ENCODE measurements around the gene ADSS2.

DNA sequence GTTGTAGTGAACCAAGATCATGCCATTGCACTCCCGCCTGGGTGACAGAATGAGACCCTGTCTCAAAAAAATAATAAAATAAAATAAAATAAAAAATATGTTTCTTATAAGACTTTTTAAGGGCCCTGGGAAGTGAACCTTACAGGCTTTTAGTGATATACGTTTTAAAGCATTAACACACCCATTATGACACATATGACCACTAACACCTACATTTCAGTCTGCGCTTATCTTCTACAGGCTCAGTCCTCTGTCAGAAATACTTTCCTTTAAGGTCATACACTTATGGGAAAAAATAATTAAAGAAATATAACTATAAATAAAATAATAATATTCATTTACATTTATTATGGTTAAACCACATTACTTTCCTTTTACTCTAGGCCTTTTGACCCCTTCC, 21.9 kb downstream of the ADSS2 start:
- TF ChIP-seq EMX1 (CRISPR knock-in tag; IDR thresholded peaks at IDR 0.05) (no peak), NFYB (CRISPR knock-in tag; conservative IDR thresholded peaks at IDR 0.05; ENCODE audit: low read depth) (no peak), NR1H2 (CRISPR knock-in tag; IDR thresholded peaks at IDR 0.05) (no peak), ZNF219 (CRISPR knock-in tag; IDR thresholded peaks at IDR 0.05; ENCODE audit: borderline replicate concordance) (no peak), RELA (CRISPR knock-in tag; IDR thresholded peaks at IDR 0.05; ENCODE audit: borderline replicate concordance) (no peak)
- TF ChIP-seq, protein P1, sequence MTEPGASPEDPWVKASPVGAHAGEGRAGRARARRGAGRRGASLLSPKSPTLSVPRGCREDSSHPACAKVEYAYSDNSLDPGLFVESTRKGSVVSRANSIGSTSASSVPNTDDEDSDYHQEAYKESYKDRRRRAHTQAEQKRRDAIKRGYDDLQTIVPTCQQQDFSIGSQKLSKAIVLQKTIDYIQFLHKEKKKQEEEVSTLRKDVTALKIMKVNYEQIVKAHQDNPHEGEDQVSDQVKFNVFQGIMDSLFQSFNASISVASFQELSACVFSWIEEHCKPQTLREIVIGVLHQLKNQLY (CRISPR knock-in tag; IDR thresholded peaks at IDR 0.05): no peak
- TF ChIP-seq, protein P2, sequence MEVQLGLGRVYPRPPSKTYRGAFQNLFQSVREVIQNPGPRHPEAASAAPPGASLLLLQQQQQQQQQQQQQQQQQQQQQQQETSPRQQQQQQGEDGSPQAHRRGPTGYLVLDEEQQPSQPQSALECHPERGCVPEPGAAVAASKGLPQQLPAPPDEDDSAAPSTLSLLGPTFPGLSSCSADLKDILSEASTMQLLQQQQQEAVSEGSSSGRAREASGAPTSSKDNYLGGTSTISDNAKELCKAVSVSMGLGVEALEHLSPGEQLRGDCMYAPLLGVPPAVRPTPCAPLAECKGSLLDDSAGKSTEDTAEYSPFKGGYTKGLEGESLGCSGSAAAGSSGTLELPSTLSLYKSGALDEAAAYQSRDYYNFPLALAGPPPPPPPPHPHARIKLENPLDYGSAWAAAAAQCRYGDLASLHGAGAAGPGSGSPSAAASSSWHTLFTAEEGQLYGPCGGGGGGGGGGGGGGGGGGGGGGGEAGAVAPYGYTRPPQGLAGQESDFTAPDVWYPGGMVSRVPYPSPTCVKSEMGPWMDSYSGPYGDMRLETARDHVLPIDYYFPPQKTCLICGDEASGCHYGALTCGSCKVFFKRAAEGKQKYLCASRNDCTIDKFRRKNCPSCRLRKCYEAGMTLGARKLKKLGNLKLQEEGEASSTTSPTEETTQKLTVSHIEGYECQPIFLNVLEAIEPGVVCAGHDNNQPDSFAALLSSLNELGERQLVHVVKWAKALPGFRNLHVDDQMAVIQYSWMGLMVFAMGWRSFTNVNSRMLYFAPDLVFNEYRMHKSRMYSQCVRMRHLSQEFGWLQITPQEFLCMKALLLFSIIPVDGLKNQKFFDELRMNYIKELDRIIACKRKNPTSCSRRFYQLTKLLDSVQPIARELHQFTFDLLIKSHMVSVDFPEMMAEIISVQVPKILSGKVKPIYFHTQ (CRISPR knock-in tag; IDR thresholded peaks at IDR 0.05): no peak
- TF ChIP-seq, protein P3, sequence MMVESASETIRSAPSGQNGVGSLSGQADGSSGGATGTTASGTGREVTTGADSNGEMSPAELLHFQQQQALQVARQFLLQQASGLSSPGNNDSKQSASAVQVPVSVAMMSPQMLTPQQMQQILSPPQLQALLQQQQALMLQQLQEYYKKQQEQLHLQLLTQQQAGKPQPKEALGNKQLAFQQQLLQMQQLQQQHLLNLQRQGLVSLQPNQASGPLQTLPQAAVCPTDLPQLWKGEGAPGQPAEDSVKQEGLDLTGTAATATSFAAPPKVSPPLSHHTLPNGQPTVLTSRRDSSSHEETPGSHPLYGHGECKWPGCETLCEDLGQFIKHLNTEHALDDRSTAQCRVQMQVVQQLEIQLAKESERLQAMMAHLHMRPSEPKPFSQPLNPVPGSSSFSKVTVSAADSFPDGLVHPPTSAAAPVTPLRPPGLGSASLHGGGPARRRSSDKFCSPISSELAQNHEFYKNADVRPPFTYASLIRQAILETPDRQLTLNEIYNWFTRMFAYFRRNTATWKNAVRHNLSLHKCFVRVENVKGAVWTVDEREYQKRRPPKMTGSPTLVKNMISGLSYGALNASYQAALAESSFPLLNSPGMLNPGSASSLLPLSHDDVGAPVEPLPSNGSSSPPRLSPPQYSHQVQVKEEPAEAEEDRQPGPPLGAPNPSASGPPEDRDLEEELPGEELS (CRISPR knock-in tag; IDR thresholded peaks at IDR 0.05): no peak
- TF ChIP-seq, protein P4, sequence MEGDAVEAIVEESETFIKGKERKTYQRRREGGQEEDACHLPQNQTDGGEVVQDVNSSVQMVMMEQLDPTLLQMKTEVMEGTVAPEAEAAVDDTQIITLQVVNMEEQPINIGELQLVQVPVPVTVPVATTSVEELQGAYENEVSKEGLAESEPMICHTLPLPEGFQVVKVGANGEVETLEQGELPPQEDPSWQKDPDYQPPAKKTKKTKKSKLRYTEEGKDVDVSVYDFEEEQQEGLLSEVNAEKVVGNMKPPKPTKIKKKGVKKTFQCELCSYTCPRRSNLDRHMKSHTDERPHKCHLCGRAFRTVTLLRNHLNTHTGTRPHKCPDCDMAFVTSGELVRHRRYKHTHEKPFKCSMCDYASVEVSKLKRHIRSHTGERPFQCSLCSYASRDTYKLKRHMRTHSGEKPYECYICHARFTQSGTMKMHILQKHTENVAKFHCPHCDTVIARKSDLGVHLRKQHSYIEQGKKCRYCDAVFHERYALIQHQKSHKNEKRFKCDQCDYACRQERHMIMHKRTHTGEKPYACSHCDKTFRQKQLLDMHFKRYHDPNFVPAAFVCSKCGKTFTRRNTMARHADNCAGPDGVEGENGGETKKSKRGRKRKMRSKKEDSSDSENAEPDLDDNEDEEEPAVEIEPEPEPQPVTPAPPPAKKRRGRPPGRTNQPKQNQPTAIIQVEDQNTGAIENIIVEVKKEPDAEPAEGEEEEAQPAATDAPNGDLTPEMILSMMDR (IDR thresholded peaks at IDR 0.05): no peak
- TF ChIP-seq, protein P5, sequence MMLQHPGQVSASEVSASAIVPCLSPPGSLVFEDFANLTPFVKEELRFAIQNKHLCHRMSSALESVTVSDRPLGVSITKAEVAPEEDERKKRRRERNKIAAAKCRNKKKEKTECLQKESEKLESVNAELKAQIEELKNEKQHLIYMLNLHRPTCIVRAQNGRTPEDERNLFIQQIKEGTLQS (CRISPR knock-in tag; conservative IDR thresholded peaks at IDR 0.05): no peak
